ENCODE data around the gene BRINP3.

The BRINP3 gene

DNA sequence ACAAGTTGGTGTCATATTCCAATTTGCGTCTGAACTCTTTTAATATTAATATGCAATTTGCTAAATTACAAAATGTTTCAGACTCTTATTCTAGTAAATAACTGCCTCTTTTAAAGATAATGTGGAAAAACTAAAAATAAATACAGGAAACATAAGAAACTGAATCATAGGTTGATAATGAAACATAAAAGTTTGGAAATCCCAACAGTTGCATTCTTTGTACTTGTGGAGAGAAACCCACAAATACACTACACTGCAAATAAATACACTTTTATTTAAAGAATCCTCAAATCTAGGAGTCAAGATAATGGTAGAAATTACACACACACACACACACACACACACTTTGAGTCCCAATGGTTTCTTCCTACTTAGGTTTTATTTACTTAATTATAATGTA is 5.2 kb downstream of the BRINP3 start:
- TF ChIP-seq, protein P1, sequence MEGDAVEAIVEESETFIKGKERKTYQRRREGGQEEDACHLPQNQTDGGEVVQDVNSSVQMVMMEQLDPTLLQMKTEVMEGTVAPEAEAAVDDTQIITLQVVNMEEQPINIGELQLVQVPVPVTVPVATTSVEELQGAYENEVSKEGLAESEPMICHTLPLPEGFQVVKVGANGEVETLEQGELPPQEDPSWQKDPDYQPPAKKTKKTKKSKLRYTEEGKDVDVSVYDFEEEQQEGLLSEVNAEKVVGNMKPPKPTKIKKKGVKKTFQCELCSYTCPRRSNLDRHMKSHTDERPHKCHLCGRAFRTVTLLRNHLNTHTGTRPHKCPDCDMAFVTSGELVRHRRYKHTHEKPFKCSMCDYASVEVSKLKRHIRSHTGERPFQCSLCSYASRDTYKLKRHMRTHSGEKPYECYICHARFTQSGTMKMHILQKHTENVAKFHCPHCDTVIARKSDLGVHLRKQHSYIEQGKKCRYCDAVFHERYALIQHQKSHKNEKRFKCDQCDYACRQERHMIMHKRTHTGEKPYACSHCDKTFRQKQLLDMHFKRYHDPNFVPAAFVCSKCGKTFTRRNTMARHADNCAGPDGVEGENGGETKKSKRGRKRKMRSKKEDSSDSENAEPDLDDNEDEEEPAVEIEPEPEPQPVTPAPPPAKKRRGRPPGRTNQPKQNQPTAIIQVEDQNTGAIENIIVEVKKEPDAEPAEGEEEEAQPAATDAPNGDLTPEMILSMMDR (IDR thresholded peaks at IDR 0.05; ENCODE audit: insufficient read depth, low read length, poor library complexity, severe bottlenecking): no peak
- no peak for TF ChIP-seq EZH2phosphoT487 (conservative IDR thresholded peaks at IDR 0.05; ENCODE audit: low read length)
- no peaks in the 10 kb centered on the region for H3K36me3 ChIP-seq (ENCODE audit: low read length)

DNA sequence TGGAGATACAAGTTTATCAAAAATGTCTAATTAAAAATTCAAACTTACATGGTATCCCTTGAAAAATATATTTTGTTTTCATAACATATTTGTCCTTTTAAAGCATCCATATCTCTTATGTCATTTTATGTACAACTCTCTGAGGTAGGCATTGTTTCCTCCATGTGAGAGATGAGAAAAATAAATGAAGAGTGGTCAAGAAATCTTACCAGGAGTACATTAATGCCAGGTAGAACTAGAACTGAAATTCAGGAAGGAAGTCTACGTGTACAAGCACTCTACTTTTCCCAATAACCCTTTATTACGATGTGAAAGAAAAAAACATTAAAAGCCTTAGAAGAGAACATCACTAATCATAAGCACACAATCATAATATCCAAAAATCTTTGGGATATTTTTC is 5.6 kb downstream of the BRINP3 start:
- Histone ChIP-seq H3K36me3 (ENCODE audit: low read length) (no peaks in the 10 kb centered on the region), H3F3A (ENCODE audit: insufficient read depth) (no peaks in the 10 kb centered on the region), H3K27ac (ENCODE audit: low read depth, low read length) (no peak overlapping the region), H2AFZ (ENCODE audit: low read depth, low read length, severe bottlenecking) (no peak overlapping the region), H4K20me1 (ENCODE audit: low read depth, low read length) (no peaks in the 10 kb centered on the region), H3K9me2 (replicated peaks; ENCODE audit: insufficient read depth, low read length) (no peaks in the 10 kb centered on the region), H3K27me3 (ENCODE audit: low read length) (no peaks in the 10 kb centered on the region), H3K4me3 (ENCODE audit: insufficient read depth, low read length, poor library complexity, severe bottlenecking) (no peak overlapping the region), H3K4me2 (ENCODE audit: low read depth, low read length, poor library complexity, severe bottlenecking) (no peak overlapping the region), H3K9me3 (ENCODE audit: insufficient read depth, low read length) (no peaks in the 10 kb centered on the region), H3K9ac (ENCODE audit: low read length) (no peak overlapping the region), H3K79me2 (ENCODE audit: insufficient read depth, low read length) (no peaks in the 10 kb centered on the region)
- TF ChIP-seq EZH2phosphoT487 (conservative IDR thresholded peaks at IDR 0.05; ENCODE audit: low read length): no peak
- TF ChIP-seq, protein P1 (IDR thresholded peaks at IDR 0.05; ENCODE audit: insufficient read depth, low read length, poor library complexity, severe bottlenecking): no peak

More for the DNA sequence above, 5.2 kb downstream of the BRINP3 start:
- Histone ChIP-seq H3K27ac (ENCODE audit: low read depth, low read length) (no peak overlapping the region), H3K9ac (ENCODE audit: low read length) (no peak overlapping the region), H2AFZ (ENCODE audit: low read depth, low read length, severe bottlenecking) (no peak overlapping the region), H3F3A (ENCODE audit: insufficient read depth) (no peaks in the 10 kb centered on the region), H4K20me1 (ENCODE audit: low read depth, low read length) (no peaks in the 10 kb centered on the region), H3K4me2 (ENCODE audit: low read depth, low read length, poor library complexity, severe bottlenecking) (no peak overlapping the region), H3K79me2 (ENCODE audit: insufficient read depth, low read length) (no peaks in the 10 kb centered on the region), H3K4me3 (ENCODE audit: insufficient read depth, low read length, poor library complexity, severe bottlenecking) (no peak overlapping the region), H3K9me2 (replicated peaks; ENCODE audit: insufficient read depth, low read length) (no peaks in the 10 kb centered on the region), H3K27me3 (ENCODE audit: low read length) (no peaks in the 10 kb centered on the region), H3K9me3 (ENCODE audit: insufficient read depth, low read length) (no peaks in the 10 kb centered on the region)

DNA sequence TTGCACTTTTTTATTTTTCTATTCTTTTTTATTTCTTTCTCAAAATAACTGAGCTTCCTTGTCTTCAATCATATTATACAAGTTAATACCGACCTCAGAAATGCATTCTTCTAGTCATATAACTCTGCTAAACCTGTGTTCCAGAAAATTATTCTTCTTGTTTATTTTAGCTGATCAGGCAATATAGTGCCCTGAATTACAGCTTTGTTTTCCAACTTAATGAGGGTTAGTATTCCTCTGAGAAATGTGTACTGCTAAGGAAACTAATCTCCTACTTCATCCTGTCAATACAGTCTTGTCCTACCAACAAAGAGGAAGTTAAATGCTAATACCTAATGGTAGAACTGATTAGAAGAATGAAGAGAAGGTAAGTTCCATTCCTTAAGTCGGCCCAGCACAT is 13.0 kb downstream of the BRINP3 start:
- no peaks in the 10 kb centered on the region for H3K36me3 ChIP-seq (ENCODE audit: low read length)
- H3K27ac ChIP-seq (ENCODE audit: low read depth, low read length): no peak overlapping the region
- H4K20me1 ChIP-seq (ENCODE audit: low read depth, low read length): no peaks in the 10 kb centered on the region
- H3F3A ChIP-seq (ENCODE audit: insufficient read depth): no peaks in the 10 kb centered on the region
- no peaks in the 10 kb centered on the region for H3K9me2 ChIP-seq (replicated peaks; ENCODE audit: insufficient read depth, low read length)
- H3K9me3 ChIP-seq (ENCODE audit: insufficient read depth, low read length): no peaks in the 10 kb centered on the region
- H3K4me3 ChIP-seq (ENCODE audit: insufficient read depth, low read length, poor library complexity, severe bottlenecking): no peak overlapping the region
- H3K79me2 ChIP-seq (ENCODE audit: insufficient read depth, low read length): no peaks in the 10 kb centered on the region
- H3K9ac ChIP-seq (ENCODE audit: low read length): no peak overlapping the region
- H3K4me2 ChIP-seq (ENCODE audit: low read depth, low read length, poor library complexity, severe bottlenecking): no peak overlapping the region
- H2AFZ ChIP-seq (ENCODE audit: low read depth, low read length, severe bottlenecking): no peak overlapping the region
- no peaks in the 10 kb centered on the region for H3K27me3 ChIP-seq (ENCODE audit: low read length)
- TF ChIP-seq, protein P1 (IDR thresholded peaks at IDR 0.05; ENCODE audit: insufficient read depth, low read length, poor library complexity, severe bottlenecking): no peak
- no peak for TF ChIP-seq EZH2phosphoT487 (conservative IDR thresholded peaks at IDR 0.05; ENCODE audit: low read length)

Measured in SU-DHL-6 (cell line).